GM18951 (cell line): Measurements from ENCODE around the gene LRRN3.
"Not testable (repeated sequence)": the region's sequence is repeated elsewhere in the genome, so short reads cannot be mapped to it uniquely, and the experiment has no call there.

Source experiments
- POLR2A ChIP-seq: IDR thresholded peaks from 4 replicates; pipeline ENCODE4 v1.6.1; 2011; ENCODE audit warnings: mild to moderate bottlenecking; ENCODE audit not compliant: insufficient read length, insufficient read depth; ENCODE audit errors: extremely low read depth
- in situ Hi-C: fragments of 300-500 bp; cut with MboI; formaldehyde crosslinking; loops from one replicate; pipeline ENCODE4 v1.12.0; 2022; ENCODE audit warnings: low sequenced_read_pairs, mixed read lengths, inconsistent platforms; ENCODE audit not compliant: unreplicated experiment

LRRN3 gene

GRCh38 chr7:111068618-111069017 is 22.3 kb upstream of the LRRN3 start:
- no peak for TF ChIP-seq POLR2A
- in situ Hi-C loops: no loop called here

GRCh38 chr7:111071556-111071955 is 19.4 kb upstream of the LRRN3 start:
- TF ChIP-seq POLR2A: no peak
- in situ Hi-C loops: no loop called here

DNA sequence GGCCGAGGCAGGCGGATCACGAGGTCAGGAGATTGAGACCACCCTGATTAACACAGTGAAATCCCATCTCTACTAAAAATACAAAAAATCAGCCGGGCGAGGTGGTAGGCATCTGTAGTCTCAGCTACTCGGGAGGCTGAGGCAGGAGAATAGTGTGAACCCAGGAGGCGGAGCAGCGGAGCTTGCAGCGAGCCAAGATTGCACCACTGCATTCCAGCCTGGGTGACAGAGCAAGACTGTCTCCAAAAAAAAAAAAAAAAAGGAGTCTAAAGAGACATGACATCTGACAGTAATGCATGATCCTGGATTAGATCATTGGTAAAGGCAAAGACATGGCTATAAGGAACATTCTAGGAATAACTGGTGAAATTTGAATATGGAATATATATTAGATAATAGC is 18.3 kb upstream of the LRRN3 start:
- in situ Hi-C loops: not testable (repeated sequence)

GRCh38 chr7:111074071-111074747 is 16.7 kb upstream of the LRRN3 start:
- TF ChIP-seq POLR2A: no peak
- in situ Hi-C loops: no loop called here

GRCh38 chr7:111074748-111075146 is 16.2 kb upstream of the LRRN3 start:
- TF ChIP-seq POLR2A: no peak
- in situ Hi-C loops: loop anchor here (25.0 kb wide), 1 partner anchor 663 kb away; no protein-coding TSS in a partner anchor

DNA sequence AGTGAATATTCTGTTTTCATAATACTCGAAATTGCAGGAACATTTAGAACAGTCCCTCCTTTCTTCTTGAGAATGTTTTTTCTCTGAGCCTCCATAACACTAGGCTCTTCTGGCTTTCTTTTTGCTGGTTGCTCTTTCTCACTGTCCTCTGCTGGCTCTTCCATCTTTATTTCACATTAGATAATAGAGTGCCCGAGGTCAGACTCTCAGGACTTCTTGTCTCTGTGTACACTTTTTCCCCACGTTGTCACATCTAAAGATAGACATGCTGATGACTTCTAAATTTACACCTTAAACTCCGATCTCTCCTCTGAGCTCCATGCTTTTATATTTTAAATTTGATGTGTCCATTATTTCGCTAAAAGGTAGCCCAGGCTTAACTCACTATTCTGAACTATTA is 15.4 kb upstream of the LRRN3 start:
- in situ Hi-C loops: loop anchor here (25.0 kb wide), 1 partner anchor 662 kb away; no protein-coding TSS in a partner anchor
- no peak for TF ChIP-seq POLR2A

DNA sequence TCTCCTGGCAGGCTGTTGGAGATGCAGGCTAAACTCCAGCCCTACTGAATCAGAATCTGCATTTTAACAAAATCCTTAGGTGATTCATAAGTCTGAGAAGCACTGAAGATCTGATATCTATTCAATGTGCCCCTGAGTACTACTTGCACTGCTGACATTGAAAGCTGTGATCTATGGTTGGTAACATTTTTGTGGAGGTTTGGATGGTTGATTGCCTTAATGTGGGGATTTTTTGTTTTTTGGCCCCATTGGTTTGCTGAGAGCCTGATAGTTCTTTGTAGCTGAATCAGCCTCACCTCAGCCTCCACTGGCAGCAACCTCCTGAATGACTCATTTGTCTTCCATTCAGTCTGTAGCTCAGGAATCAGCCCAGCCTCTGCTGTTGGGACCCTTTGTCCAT is 14.7 kb upstream of the LRRN3 start:
- in situ Hi-C loops: loop anchor here (25.0 kb wide), 1 partner anchor 661 kb away; no protein-coding TSS in a partner anchor
- no peak for TF ChIP-seq POLR2A

GRCh38 chr7:111077001-111077400 is 13.9 kb upstream of the LRRN3 start:
- in situ Hi-C loops: loop anchor here (25.0 kb wide), 1 partner anchor 660 kb away; no protein-coding TSS in a partner anchor

DNA sequence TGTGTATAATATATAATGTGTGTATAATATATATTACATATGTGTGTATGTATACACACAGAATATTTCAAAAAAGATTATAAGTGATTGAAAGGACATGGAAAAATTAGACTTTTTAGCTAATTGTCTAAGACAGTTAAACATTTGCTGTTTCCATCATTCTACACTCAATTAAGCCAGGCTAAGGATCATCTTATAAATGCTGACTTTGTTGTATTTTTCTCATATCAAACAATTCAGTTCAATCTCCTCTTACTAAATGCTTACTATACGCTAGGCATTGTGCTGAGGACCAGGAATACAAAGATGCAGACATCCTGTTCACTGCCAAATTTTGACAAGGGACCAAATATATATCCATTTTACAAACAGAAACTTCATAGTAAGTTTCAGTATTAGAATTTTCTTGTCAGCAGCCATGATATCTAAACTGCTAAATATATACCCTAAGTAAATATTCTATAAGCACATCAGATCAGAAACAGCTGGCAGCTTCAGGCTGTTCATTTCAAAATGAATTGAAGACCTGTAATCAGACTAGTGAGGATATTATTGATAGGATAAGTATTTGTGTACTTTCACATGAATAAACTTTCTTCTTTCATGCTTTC is 10.3 kb upstream of the LRRN3 start:
- no peak for TF ChIP-seq POLR2A
- in situ Hi-C loops: loop anchor here (25.0 kb wide), 1 partner anchor 657 kb away; no protein-coding TSS in a partner anchor

More at GRCh38 chr7:111077001-111077400, 13.9 kb upstream of the LRRN3 start:
- TF ChIP-seq POLR2A: no peak

- in situ Hi-C loops: loop anchor here (25.0 kb wide), 1 partner anchor 656 kb away; no protein-coding TSS in a partner anchor
- TF ChIP-seq POLR2A: no peak
These were observed 9.2 kb upstream of the LRRN3 start for GRCh38 chr7:111081546-111082267.

DNA sequence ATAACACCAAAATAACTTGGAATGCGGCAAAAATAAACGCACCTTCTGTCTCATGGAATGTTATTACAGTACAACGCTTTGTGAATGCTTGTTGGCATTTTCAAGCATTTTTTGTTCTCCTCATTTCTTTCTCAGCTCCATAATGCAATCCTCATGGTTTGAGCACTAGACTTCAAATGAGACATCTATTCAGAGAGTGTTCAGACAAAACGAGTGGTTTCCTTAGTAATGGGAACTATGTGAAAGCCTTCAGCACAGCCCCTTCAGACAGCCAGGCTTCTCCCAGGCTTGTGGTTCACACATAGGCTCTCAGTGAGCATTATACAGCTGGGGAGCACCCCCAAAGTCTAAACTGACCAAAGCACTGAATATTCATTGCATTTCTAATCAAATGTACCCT is 8.6 kb upstream of the LRRN3 start:
- TF ChIP-seq POLR2A: no peak
- in situ Hi-C loops: loop anchor here (25.0 kb wide), 1 partner anchor 655 kb away; no protein-coding TSS in a partner anchor

GRCh38 chr7:111083413-111083812 is 7.5 kb upstream of the LRRN3 start:
- no peak for TF ChIP-seq POLR2A
- in situ Hi-C loops: loop anchor here (25.0 kb wide), 1 partner anchor 654 kb away; no protein-coding TSS in a partner anchor

- TF ChIP-seq POLR2A: no peak
- in situ Hi-C loops: loop anchor here (25.0 kb wide), 1 partner anchor 652 kb away; no protein-coding TSS in a partner anchor
These were observed 5.6 kb upstream of the LRRN3 start for GRCh38 chr7:111085356-111085755.
